Tibial artery (tissue), 4 donors: ENCODE results near the gene ADARB2.

Experiments used
- DNase-seq, 2 donors: peaks; one replicate each; pipeline ENCODE4 v3.0.0-alpha.2; 2019
- H3K27ac ChIP-seq, 2 donors: fragments of 200-600 bp; sonication (generic) in 1 of 2; 1 replicate in 1 of 2; 2 replicates in 1 of 2; pipeline ENCODE4 v1.5.1; 2018 to 2019; ENCODE audit warnings: mild to moderate bottlenecking in 1 of 2
- H3K27me3 ChIP-seq, 2 donors: fragments of 200-600 bp; sonication (generic) in 1 of 2; one replicate each; pipeline versions ENCODE4 v1.5.1 to v1.6.0; 2016 to 2019
- H3K36me3 ChIP-seq, 3 donors: fragments of 200-600 bp; sonication (generic) in 2 of 3; one replicate each; pipeline ENCODE4 v1.5.1; 2016 to 2019; ENCODE audit warnings: mild to moderate bottlenecking in 2 of 3
- H3K4me1 ChIP-seq, 4 donors: fragments of 200-600 bp; sonication (generic) in 2 of 4; 1 replicate in 3 of 4; 2 replicates in 1 of 4; pipeline ENCODE4 v1.5.1; 2016 to 2019
- H3K4me3 ChIP-seq, 2 donors: fragments of 200-600 bp; sonication (generic) in 1 of 2; 1 replicate in 1 of 2; 2 replicates in 1 of 2; pipeline ENCODE4 v1.5.1; 2018 to 2019; ENCODE audit warnings: mild to moderate bottlenecking in 2 of 2
- H3K9me3 ChIP-seq, 3 donors: fragments of 200-600 bp; sonication (generic) in 1 of 3; one replicate each; pipeline ENCODE4 v1.5.1; 2016 to 2019
- intact Hi-C: fragments of 100-400 bp; cut with DNase I; formaldehyde crosslinking; loops from one replicate; pipeline ENCODE4 v1.15.0; 2023; ENCODE audit warnings: low total_unique reads
- TF ChIP-seq, protein P1 (sequence below), 2 experiments: fragments of 200-600 bp in 1 of 2; fragments of 450-650 bp in 1 of 2; IDR thresholded peaks; one replicate each; pipeline ENCODE4 v1.5.1; 2017 to 2019; ENCODE audit warnings: antibody characterized with exemption in 2 of 2, mild to moderate bottlenecking in 1 of 2, moderate library complexity in 1 of 2

The ADARB2 gene

DNA sequence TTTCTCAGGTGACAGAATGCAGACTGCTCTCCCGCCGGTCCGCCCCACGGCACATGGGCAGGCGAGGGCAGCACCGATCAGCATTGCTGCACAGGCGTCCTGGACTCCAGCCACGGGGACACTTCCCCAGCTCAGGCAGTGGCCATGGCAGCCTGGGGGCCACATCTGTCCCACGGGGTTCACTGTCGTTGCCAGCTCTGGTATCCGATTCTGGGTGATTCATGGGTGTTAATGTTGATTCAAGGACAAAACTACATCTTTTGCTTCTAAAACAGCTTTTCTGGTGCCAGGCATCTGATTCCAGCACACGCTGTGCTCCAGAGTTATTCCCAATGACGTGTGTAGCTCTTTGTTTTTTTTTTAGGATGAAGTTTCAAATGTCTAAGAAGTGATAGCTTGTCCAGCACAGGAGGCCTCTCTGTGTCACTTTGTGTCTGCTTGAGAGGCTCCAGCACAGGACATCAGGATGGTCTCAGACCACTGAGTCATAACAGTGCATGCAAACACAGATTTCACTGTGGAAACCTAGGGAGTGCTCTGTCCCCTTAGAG, 463.1 kb downstream of the ADARB2 start:
- intact Hi-C loops, result no loop called here
- TF ChIP-seq, protein P1, sequence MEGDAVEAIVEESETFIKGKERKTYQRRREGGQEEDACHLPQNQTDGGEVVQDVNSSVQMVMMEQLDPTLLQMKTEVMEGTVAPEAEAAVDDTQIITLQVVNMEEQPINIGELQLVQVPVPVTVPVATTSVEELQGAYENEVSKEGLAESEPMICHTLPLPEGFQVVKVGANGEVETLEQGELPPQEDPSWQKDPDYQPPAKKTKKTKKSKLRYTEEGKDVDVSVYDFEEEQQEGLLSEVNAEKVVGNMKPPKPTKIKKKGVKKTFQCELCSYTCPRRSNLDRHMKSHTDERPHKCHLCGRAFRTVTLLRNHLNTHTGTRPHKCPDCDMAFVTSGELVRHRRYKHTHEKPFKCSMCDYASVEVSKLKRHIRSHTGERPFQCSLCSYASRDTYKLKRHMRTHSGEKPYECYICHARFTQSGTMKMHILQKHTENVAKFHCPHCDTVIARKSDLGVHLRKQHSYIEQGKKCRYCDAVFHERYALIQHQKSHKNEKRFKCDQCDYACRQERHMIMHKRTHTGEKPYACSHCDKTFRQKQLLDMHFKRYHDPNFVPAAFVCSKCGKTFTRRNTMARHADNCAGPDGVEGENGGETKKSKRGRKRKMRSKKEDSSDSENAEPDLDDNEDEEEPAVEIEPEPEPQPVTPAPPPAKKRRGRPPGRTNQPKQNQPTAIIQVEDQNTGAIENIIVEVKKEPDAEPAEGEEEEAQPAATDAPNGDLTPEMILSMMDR (IDR thresholded peaks at IDR 0.05), result peak; percentile 9 to 30
- Histone ChIP-seq H3K36me3 (no peaks in the 10 kb centered on the region), H3K4me3 (no peak overlapping the region), H3K4me1 (peaks cover 0 to 25% (median 10%) of the 10 kb centered on the region in 4 donors), H3K9me3 (no peaks in the 10 kb centered on the region), H3K27ac (peak overlapping the region; percentile 51 to 65), H3K27me3 (no peaks in the 10 kb centered on the region)
- DNase-seq, result peak; percentile 75 to 95

DNA sequence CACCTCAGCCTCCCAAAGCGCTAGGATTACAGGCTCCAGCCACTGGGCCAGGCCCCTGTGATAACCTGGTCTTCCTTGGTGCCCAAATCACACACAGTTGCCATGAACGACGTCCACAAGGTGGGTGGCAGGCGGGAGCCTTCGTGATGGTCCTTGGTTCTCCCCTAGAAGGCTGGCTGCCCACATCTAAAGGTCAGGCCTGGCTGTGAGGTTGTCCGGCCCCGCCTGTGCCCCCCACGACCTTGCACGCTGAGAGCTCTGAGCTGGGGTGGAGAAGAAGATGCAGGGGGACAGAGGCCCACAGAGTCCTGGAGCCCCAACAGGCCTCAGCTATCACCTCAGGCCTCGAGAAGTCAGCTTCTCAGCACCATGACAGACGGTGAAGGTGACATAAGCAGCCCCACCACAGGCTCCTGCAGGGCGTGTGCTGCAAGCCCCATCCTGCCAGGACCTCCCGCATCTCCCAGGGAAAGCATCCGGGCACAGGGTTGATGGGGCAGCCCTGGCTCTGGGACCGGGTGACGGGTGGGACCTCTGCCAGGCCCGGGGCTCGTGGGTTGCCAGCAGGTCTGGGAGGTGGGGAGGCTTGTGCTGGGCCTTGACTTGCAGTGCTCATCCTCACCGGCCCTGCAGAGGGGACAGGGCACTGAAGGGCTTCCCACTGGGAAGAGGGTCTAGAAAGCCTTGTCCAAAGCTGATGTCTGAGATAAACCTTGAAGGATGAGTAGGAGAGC, 463.8 kb downstream of the ADARB2 start:
- no peak for DNase-seq
- no peak overlapping the region for H3K4me3 ChIP-seq
- no peaks in the 10 kb centered on the region for H3K9me3 ChIP-seq
- TF ChIP-seq, protein P1 (IDR thresholded peaks at IDR 0.05), result no peak
- peak overlapping the region; percentile 51 to 65 for H3K27ac ChIP-seq
- no peaks in the 10 kb centered on the region for H3K27me3 ChIP-seq
- intact Hi-C loops, result no loop called here
- H3K36me3 ChIP-seq, result no peaks in the 10 kb centered on the region
- H3K4me1 ChIP-seq, result peaks cover 0 to 25% (median 10%) of the 10 kb centered on the region in 4 donors

DNA sequence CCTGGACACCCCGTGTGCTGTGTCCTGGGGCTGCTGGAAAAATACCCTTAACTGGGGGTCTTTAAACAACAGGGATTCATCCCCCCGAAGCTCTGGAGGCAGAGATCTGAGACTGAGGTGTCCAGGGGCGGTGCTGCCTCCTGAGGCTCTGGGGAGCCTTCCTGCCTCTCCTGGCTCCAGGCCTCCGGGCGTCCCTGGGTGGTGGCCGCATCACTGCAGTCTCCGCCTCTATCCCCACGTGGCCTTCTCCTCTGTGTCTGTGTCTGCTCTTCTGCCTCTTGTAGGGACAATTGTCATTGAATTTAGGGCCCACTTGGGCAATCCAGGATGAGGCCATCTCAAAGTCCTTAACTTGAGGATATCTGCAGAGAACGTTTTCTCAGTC, 464.6 kb downstream of the ADARB2 start:
- no peak for DNase-seq
- H3K9me3 ChIP-seq, result no peaks in the 10 kb centered on the region
- TF ChIP-seq, protein P1 (IDR thresholded peaks at IDR 0.05), result no peak
- intact Hi-C loops, result no loop called here
- H3K27ac ChIP-seq, result no peak overlapping the region
- peaks cover 0 to 25% (median 10%) of the 10 kb centered on the region in 4 donors for H3K4me1 ChIP-seq
- H3K27me3 ChIP-seq, result no peaks in the 10 kb centered on the region
- H3K36me3 ChIP-seq, result no peaks in the 10 kb centered on the region
- H3K4me3 ChIP-seq, result no peak overlapping the region

DNA sequence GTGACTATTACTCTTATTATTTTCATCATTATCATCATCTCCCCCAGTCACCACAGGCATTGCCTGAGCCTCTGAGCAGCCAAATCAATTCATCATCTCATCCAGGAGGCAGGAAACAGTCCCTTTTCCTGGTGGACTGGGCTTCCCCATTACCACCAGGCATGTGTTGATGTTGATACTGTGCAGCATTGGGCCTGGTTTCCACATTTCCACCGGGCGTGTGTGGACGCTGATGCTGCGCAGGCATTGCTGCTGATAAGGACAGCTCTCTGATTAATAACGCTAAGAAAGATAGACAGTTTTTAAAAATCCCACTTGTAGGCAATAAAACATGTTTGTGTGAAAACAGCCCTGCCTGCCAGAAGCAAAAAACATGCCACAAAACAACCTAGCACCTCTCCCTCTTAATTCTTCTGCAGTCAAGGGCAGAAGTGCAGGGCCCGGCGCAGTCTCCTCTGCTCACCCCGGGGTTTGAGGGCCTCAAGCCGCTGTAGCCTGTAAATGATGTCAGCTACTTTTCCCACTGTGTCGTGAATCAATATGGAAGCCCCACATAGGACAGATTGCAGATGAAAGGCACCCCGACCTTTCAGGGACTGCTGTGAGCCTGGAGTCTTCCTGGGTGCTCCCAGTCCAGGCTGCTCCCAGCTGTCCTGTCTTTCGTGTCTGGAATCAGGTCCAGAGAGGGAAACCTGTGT, 465.1 kb downstream of the ADARB2 start:
- Histone ChIP-seq H3K9me3 (no peaks in the 10 kb centered on the region), H3K4me3 (no peak overlapping the region), H3K36me3 (no peaks in the 10 kb centered on the region), H3K27me3 (no peaks in the 10 kb centered on the region), H3K27ac (no peak overlapping the region), H3K4me1 (peaks cover 0 to 25% (median 10%) of the 10 kb centered on the region in 4 donors)
- intact Hi-C loops, result no loop called here
- TF ChIP-seq, protein P1 (IDR thresholded peaks at IDR 0.05), result no peak
- no peak for DNase-seq

DNA sequence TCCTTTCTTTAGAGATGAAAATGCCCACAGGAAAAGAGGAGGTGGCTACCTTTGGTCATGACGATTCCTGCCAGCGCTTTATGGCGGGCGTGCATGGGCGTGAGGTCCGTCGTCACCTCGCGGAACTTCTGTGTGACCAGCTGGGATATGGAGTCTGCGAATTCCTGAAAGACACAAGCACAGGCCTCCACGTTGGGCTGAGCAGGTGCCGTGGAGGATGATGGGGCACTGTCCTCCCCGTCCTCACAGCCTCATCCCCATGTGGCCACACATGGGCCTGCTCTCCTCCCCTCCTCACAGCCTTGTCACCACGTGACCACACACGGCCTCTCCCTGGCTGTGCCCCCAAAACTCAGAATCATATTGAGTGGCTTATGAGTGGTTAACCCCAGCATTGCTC, 466.4 kb downstream of the ADARB2 start:
- TF ChIP-seq, protein P1 (IDR thresholded peaks at IDR 0.05), result no peak
- Histone ChIP-seq H3K27me3 (no peaks in the 10 kb centered on the region), H3K4me1 (peaks cover 0 to 25% (median 10%) of the 10 kb centered on the region in 4 donors), H3K4me3 (no peak overlapping the region), H3K9me3 (no peaks in the 10 kb centered on the region), H3K27ac (no peak overlapping the region), H3K36me3 (no peaks in the 10 kb centered on the region)
- DNase-seq, result peak in 1 of 2 donors; percentile 39
- intact Hi-C loops, result no loop called here
